GM20000 (cell line): ENCODE measurements around the gene HOXD9.

ENCODE experiments used
- DNase-seq: peaks from one replicate; pipeline ENCODE4 v3.0.0; 2012; ENCODE audit warnings: low spot score
- TF ChIP-seq, protein P1 (sequence below): IDR thresholded peaks from 2 replicates; pipeline ENCODE4 v1.5.1; 2012; ENCODE audit warnings: mild to moderate bottlenecking, control low read depth; ENCODE audit errors: extremely low read depth, missing control alignments

Gene HOXD9

DNA sequence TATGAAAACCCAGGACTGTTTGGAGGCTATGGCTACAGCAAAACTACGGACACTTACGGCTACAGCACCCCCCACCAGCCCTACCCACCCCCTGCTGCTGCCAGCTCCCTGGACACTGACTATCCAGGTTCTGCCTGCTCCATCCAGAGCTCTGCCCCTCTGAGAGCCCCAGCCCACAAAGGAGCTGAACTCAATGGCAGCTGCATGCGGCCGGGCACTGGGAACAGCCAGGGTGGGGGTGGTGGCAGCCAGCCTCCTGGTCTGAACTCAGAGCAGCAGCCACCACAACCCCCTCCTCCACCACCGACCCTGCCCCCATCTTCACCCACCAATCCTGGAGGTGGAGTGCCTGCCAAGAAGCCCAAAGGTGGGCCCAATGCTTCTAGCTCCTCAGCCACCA, 46.7 kb downstream of the HOXD9 start:
- TF ChIP-seq, protein P1, sequence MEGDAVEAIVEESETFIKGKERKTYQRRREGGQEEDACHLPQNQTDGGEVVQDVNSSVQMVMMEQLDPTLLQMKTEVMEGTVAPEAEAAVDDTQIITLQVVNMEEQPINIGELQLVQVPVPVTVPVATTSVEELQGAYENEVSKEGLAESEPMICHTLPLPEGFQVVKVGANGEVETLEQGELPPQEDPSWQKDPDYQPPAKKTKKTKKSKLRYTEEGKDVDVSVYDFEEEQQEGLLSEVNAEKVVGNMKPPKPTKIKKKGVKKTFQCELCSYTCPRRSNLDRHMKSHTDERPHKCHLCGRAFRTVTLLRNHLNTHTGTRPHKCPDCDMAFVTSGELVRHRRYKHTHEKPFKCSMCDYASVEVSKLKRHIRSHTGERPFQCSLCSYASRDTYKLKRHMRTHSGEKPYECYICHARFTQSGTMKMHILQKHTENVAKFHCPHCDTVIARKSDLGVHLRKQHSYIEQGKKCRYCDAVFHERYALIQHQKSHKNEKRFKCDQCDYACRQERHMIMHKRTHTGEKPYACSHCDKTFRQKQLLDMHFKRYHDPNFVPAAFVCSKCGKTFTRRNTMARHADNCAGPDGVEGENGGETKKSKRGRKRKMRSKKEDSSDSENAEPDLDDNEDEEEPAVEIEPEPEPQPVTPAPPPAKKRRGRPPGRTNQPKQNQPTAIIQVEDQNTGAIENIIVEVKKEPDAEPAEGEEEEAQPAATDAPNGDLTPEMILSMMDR: no peak
- no peak for DNase-seq

DNA sequence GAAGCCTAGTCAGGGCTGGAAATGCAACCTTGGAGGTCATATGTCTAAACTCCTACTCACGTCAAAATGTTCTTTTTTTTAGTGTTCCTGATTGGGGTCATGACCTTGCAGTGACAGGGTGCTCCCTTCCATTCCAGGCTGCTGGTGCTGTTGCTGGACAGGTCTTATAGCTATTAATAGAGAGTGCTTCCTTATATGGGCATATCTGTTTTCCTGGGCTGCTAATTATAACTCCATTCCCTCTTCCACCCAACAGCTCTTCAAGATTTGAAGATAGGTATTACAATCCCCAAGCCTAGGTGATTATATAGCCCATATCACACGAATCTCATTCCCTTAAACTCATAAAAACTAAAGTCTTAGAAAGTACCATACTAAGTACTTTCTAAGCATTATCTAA, 47.2 kb downstream of the HOXD9 start:
- TF ChIP-seq, protein P1: no peak

DNA sequence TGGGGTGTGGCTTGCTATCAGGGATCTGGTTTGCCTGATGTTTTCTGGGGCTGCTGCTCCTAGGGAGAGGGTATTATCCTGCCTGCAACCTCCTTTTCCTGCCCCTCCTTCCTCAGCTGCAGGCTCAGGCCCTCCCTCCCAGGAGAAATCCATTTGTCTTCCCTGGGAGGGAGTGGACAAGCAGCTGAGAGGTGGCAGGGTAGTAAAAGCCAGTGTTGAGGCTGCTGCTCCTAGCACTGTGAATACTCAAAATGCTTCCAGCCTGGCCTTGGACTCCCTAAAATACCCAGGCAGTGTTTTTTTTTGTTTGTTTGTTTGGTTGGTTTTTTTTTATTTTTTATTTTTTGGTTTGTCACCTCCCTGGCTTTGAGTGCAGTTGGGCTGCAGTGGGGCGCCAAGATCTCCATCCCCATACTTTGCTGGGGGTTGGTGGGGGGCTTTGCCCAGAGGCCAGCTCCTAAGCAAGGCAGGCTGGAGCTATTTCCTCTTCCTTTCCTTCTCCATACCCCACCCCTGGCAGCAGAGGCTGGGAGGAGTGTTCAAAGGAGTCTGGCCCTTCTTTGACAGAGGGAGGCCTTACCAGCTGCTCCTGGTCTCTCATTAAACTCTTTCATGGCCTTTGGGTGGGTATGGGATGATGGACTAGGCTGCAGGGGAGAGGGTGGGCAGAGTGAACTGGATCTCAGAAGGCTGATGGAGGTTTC, 48.2 kb downstream of the HOXD9 start:
- TF ChIP-seq, protein P1: no peak
- DNase-seq: no peak

More for the DNA sequence above, 47.2 kb downstream of the HOXD9 start:
- DNase-seq: no peak

DNA sequence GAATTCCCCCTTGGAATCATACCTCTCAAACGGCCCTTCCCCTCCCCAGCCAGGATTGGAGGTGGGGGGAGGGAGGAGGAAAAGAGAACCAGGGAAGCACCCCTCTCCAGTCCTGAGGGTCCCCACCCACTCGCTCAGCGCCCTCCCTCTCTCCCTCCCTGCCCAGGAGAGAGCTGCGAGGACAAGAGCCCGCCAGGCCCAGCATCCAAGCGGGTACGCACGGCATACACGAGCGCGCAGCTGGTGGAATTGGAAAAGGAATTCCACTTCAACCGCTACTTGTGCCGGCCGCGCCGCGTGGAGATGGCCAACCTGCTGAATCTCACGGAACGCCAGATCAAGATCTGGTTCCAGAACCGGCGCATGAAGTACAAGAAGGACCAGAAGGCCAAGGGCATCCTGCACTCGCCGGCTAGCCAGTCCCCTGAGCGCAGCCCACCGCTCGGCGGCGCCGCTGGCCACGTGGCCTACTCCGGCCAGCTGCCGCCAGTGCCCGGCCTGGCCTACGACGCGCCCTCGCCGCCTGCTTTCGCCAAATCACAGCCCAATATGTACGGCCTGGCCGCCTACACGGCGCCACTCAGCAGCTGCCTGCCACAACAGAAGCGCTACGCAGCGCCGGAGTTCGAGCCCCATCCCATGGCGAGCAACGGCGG, 49.0 kb downstream of the HOXD9 start:
- TF ChIP-seq, protein P1: no peak
- no peak for DNase-seq

DNA sequence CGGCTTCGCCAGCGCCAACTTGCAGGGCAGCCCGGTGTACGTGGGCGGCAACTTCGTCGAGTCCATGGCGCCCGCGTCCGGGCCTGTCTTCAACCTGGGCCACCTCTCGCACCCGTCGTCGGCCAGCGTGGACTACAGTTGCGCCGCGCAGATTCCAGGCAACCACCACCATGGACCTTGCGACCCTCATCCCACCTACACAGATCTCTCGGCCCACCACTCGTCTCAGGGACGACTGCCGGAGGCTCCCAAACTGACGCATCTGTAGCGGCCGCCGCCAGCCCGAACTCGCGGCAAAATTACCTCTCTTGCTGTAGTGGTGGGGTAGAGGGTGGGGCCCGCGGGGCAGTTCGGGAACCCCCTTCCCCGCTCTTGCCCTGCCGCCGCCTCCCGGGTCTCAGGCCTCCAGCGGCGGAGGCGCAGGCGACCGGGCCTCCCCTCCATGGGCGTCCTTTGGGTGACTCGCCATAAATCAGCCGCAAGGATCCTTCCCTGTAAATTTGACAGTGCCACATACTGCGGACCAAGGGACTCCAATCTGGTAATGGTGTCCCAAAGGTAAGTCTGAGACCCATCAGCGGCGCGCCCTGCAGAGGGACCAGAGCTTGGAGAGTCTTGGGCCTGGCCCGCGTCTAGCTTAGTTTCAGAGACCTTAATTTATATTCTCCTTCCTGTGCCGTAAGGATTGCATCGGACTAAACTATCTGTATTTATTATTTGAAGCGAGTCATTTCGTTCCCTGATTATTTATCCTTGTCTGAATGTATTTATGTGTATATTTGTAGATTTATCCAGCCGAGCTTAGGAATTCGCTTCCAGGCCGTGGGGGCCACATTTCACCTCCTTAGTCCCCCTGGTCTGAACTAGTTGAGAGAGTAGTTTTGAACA, 49.7 kb downstream of the HOXD9 start:
- no peak for DNase-seq

DNA sequence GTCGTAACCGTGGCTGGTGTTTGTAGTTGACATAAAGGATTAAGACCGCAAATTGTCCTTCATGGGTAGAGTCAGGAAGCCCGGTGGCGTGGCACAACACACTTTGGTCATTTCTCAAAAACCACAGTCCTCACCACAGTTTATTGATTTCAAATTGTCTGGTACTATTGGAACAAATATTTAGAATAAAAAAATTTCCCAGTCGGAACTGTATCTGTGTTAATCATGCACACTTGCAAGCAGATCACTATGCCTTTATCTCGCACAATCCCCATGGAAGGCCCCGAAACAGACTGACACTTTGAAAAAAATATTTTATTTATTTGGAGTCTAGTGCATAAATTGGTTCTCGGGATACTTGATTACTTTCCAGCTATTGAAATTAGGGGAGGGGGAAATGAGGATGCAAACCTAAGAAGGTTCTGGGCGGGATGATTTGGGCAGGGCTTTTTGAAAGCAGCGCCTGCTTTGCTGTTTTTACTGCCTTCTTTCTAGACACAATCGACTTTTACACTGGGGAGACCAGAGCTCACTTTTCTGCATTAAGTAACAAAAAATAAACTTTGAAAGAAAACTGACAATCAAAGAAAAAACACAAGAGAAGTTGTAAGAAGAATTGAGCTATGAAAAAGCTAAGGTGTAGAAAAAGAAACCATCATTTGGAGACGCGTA, 50.5 kb downstream of the HOXD9 start:
- TF ChIP-seq, protein P1: no peak
- DNase-seq: no peak

More for the DNA sequence above, 49.7 kb downstream of the HOXD9 start:
- TF ChIP-seq, protein P1: no peak
